Measurements from ENCODE around the gene DCLRE1A.

The DCLRE1A gene

GRCh38 chr10:113854013-113854760, at the start of gene DCLRE1A, which contains the start of gene NHLRC2:
Gene DCLRE1A (minus strand): TSS chr10:113854082. CDS start chr10:113853182, 900 bp downstream.
Gene NHLRC2 (plus strand): TSS chr10:113854661. CDS start chr10:113854873, 212 bp downstream.
- H3K4me1 ChIP-seq, result peaks cover 41% of the 10 kb centered on the region

GRCh38 chr10:113899952-113900598, 46.2 kb upstream of the DCLRE1A start:
- no peaks in the 10 kb centered on the region for H4K20me1 ChIP-seq

More at GRCh38 chr10:113854013-113854760, at the start of gene DCLRE1A, which contains the start of gene NHLRC2:
- peak within 1 kb of the TSS; percentile 81 for H3K4me2 ChIP-seq
- peak within 1 kb of the TSS; percentile 98 for H3K27ac ChIP-seq
- peak within 1 kb of the TSS; percentile 99 for H3K9ac ChIP-seq
- H3K4me3 ChIP-seq, result peak within 1 kb of the TSS; percentile 94
- no peaks in the 10 kb centered on the region for H3K9me3 ChIP-seq
- TF ChIP-seq Cebpa-rat (IDR thresholded peaks at IDR 0.05), result no peak
- H3K36me3 ChIP-seq, result peaks cover 7% of the 10 kb centered on the region
- H4K20me1 ChIP-seq, result peaks cover 19% of the 10 kb centered on the region; the same call in 1 of the 2 replicates
- no peaks in the 10 kb centered on the region for H3K27me3 ChIP-seq

DNA sequence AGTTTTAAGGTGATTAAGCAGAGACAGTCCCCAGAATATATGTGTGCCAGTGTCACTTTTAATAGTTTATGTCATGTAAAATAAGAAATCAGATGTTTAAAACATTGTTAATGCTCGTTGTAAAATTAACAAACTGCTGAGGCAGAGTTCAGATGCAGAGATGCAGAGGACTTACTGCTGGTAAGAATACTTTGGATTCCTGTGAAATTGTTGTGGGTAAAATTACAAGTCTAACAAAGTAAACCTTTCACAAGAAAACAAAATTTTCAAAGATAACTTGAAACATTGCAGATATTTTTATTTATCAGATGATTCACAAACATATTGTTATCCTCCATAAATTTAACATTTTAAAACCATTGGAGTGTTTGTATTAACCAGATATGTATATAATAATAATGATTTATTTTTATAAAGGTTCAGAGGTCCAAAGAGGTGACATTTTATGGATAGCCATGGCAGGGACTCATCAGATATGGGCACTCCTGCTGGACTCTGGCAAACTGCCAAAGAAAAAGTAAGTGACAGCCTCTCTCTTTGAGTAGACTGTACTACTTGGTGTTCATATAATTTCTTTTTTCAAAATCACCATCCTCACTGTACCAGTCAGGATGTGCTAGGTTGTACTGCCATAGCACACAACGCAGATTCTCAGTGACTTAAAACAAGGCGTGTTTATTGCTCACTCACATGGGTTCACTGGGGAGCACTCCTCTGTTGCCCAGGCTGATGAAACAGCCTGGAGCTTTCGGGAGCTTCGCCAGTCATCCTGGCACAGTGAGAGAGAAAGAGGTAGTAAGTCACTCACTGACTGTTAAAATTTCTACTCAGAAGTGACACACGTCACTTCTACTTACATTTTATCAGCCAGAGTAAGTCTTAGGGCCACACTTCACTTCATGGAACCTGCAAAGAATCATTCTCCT, 44.1 kb upstream of the DCLRE1A start:
- no peak overlapping the region for H3K9ac ChIP-seq
- peaks cover 4% of the 10 kb centered on the region; the same call in 1 of the 2 replicates for H3K9me3 ChIP-seq
- H3K4me2 ChIP-seq, result no peak overlapping the region
- no peak overlapping the region for H3K4me3 ChIP-seq
- no peak for TF ChIP-seq Cebpa-rat (IDR thresholded peaks at IDR 0.05)
- H4K20me1 ChIP-seq, result no peaks in the 10 kb centered on the region
- no peak overlapping the region for H3K27ac ChIP-seq
- no peaks in the 10 kb centered on the region for H3K27me3 ChIP-seq
- 0 out of 2 replicates have a peak, but pooled peaks cover 4% of the 10 kb centered on the region for H3K4me1 ChIP-seq
- H3K36me3 ChIP-seq, result peaks cover 71% of the 10 kb centered on the region

More at GRCh38 chr10:113899952-113900598, 46.2 kb upstream of the DCLRE1A start:
- H3K27me3 ChIP-seq, result no peaks in the 10 kb centered on the region
- H3K4me1 ChIP-seq, result 0 out of 2 replicates have a peak, but pooled peaks cover 4% of the 10 kb centered on the region
- H3K4me2 ChIP-seq, result no peak overlapping the region
- TF ChIP-seq Cebpa-rat (IDR thresholded peaks at IDR 0.05), result no peak
- no peak overlapping the region for H3K4me3 ChIP-seq
- peaks cover 74% of the 10 kb centered on the region for H3K36me3 ChIP-seq
- H3K9me3 ChIP-seq, result peaks cover 4% of the 10 kb centered on the region; the same call in 1 of the 2 replicates
- H3K9ac ChIP-seq, result no peak overlapping the region
- no peak overlapping the region for H3K27ac ChIP-seq

DNA sequence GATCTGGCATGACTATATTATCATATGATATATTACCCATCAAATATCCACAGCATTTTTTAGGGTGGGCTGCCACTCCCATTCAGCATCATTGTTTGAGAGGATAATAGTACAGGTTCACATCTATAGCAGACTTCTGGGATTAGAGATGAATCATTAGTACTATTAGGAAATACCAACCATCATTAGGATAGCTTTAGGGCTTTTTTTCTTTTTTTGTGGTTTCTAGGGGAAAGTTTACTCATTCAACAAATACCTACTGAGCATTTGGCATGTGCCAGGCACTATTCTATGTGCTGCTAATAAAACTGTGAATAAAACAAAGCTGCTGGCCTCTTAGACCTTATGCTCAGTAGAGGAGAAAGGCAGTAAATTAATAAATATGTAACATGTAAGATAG, 41.1 kb upstream of the DCLRE1A start:
- peaks cover 4% of the 10 kb centered on the region; the same call in 1 of the 2 replicates for H3K9me3 ChIP-seq
- TF ChIP-seq Cebpa-rat (IDR thresholded peaks at IDR 0.05), result no peak
- H4K20me1 ChIP-seq, result no peaks in the 10 kb centered on the region
- H3K27me3 ChIP-seq, result no peaks in the 10 kb centered on the region
- H3K27ac ChIP-seq, result no peak overlapping the region
- peaks cover 69% of the 10 kb centered on the region for H3K36me3 ChIP-seq
- H3K9ac ChIP-seq, result no peak overlapping the region
- 0 out of 2 replicates have a peak, but pooled peaks cover 4% of the 10 kb centered on the region for H3K4me1 ChIP-seq
- H3K4me2 ChIP-seq, result no peak overlapping the region
- no peak overlapping the region for H3K4me3 ChIP-seq

- H3K27ac ChIP-seq, result no peak overlapping the region
- no peak overlapping the region for H3K4me3 ChIP-seq
- no peaks in the 10 kb centered on the region for H3K27me3 ChIP-seq
- H3K9me3 ChIP-seq, result peaks cover 4% of the 10 kb centered on the region; the same call in 1 of the 2 replicates
- no peak overlapping the region for H3K4me2 ChIP-seq
- TF ChIP-seq Cebpa-rat (IDR thresholded peaks at IDR 0.05), result no peak
- H3K9ac ChIP-seq, result no peak overlapping the region
- no peaks in the 10 kb centered on the region for H4K20me1 ChIP-seq
- peaks cover 69% of the 10 kb centered on the region for H3K36me3 ChIP-seq
- 0 out of 2 replicates have a peak, but pooled peaks cover 4% of the 10 kb centered on the region for H3K4me1 ChIP-seq
Observed at GRCh38 chr10:113894581-113894980, 40.7 kb upstream of the DCLRE1A start.

- H3K27ac ChIP-seq, result no peak overlapping the region
- peaks cover 4% of the 10 kb centered on the region; the same call in 1 of the 2 replicates for H3K9me3 ChIP-seq
- H3K9ac ChIP-seq, result no peak overlapping the region
- no peaks in the 10 kb centered on the region for H3K27me3 ChIP-seq
- TF ChIP-seq Cebpa-rat (IDR thresholded peaks at IDR 0.05), result no peak
- no peaks in the 10 kb centered on the region for H4K20me1 ChIP-seq
- peaks cover 67% of the 10 kb centered on the region for H3K36me3 ChIP-seq
- no peak overlapping the region for H3K4me2 ChIP-seq
- no peaks in the 10 kb centered on the region for H3K4me1 ChIP-seq
- H3K4me3 ChIP-seq, result no peak overlapping the region
Observed at GRCh38 chr10:113893570-113893969, 39.7 kb upstream of the DCLRE1A start.

DNA sequence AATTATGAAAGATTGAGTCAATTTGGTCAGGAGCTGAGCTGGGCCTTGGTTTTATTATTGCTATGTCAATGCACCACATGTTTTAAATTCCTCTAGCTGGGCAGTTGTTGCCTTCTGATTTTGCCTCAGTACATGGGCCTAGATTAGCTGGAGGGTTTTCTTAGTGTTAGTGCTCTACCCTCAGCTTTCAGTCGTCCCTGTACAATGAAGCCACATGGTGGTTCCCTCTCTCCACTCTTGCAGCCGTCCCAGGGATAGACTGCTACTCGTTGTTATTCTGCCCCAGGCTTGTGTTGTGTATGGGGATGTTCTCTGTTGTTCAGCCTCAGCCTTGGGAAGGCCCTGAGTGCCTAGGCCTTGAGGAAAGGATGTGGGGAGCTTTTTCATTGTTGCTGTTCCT, 37.6 kb upstream of the DCLRE1A start:
- TF ChIP-seq Cebpa-rat (IDR thresholded peaks at IDR 0.05), result no peak
- H3K27me3 ChIP-seq, result no peaks in the 10 kb centered on the region
- H3K27ac ChIP-seq, result no peak overlapping the region
- no peaks in the 10 kb centered on the region for H3K4me1 ChIP-seq
- H3K9ac ChIP-seq, result no peak overlapping the region
- peaks cover 71% of the 10 kb centered on the region for H3K36me3 ChIP-seq
- H3K4me3 ChIP-seq, result no peak overlapping the region
- H3K4me2 ChIP-seq, result no peak overlapping the region
- no peaks in the 10 kb centered on the region for H4K20me1 ChIP-seq
- H3K9me3 ChIP-seq, result peaks cover 4% of the 10 kb centered on the region; the same call in 1 of the 2 replicates

- Histone ChIP-seq H3K4me3 (no peak overlapping the region), H3K27ac (no peak overlapping the region), H3K4me1 (no peaks in the 10 kb centered on the region), H3K4me2 (no peak overlapping the region), H4K20me1 (no peaks in the 10 kb centered on the region), H3K9ac (no peak overlapping the region), H3K36me3 (peaks cover 73% of the 10 kb centered on the region), H3K27me3 (no peaks in the 10 kb centered on the region), H3K9me3 (peaks cover 4% of the 10 kb centered on the region; the same call in 1 of the 2 replicates)
- TF ChIP-seq Cebpa-rat (IDR thresholded peaks at IDR 0.05), result no peak
Observed at GRCh38 chr10:113890769-113891168, 36.9 kb upstream of the DCLRE1A start.

DNA sequence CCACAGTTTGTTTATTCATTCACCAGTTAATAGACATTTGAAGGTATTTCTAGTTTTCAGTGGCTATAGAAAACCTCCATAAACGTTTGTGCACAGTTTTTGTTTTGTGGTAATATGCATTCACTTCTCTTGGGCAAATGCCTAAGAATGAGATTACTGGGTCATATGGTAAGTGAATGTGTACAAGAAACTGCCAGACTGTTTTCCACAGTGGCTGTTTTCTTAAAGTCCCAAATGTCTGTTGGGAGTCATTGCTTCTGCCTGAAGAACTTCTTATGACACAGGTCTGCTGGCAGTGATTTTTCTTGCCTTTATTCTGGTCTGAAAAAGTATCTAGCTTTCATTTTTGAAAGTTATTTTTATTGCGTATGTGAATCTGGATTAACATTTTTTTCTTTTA, 36.0 kb upstream of the DCLRE1A start:
- peaks cover 65% of the 10 kb centered on the region for H3K36me3 ChIP-seq
- no peak overlapping the region for H3K4me2 ChIP-seq
- H3K4me1 ChIP-seq, result no peaks in the 10 kb centered on the region
- no peak overlapping the region for H3K27ac ChIP-seq
- no peaks in the 10 kb centered on the region for H4K20me1 ChIP-seq
- TF ChIP-seq Cebpa-rat (IDR thresholded peaks at IDR 0.05), result no peak
- H3K9me3 ChIP-seq, result no peaks in the 10 kb centered on the region
- no peaks in the 10 kb centered on the region for H3K27me3 ChIP-seq
- H3K9ac ChIP-seq, result no peak overlapping the region
- no peak overlapping the region for H3K4me3 ChIP-seq
